ENCODE measurements around the gene IFNA4. TPM values are rescaled to one million over a fixed set of nuclear protein-coding genes. Genes with fewer than 3 reads are reported as not detected.
A peak's percentile ranks its signal among the peaks of the same experiment; 100 is the strongest.

The IFNA4 gene
- polyA plus RNA-seq, 1 donor, result not detected

DNA sequence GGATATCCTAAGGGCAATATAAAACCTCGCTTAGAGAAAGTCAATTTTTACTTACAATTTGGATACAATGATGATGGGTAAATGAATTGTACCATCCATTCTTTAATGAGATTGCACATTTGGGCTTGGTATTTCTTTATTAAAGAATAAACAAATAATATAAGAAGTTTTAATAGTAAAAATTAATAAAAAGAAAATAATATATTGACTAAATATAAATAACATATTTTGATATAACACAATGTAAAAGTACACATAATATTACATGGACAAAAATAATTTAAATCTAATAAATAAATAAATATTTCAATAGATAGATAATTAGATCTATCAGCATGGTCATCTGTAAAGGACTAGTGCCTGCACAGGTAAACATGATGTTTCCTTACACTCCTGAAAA lies 21.9 kb downstream of the IFNA4 start:
- DNase-seq, result no peak

DNA sequence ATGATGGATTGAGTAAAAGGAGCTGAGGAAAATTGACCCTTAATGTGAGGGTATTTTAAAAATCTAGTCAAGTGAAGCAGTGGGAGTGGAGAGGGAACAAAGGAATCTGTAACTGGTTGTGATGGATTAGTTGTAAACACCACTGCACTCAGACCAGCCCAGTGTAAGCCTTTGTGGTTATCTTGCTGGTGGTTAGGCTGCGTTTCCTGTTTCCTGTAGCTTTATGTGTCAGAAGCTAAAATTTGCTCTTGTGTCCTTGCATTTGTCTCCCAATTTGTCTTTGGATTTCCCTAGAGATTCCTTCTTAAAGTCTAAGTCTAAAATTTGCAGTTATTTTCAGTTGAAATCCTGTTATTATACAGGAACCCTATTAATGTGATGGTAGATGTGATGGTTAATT lies 27.2 kb downstream of the IFNA4 start:
- DNase-seq, result no peak

DNA sequence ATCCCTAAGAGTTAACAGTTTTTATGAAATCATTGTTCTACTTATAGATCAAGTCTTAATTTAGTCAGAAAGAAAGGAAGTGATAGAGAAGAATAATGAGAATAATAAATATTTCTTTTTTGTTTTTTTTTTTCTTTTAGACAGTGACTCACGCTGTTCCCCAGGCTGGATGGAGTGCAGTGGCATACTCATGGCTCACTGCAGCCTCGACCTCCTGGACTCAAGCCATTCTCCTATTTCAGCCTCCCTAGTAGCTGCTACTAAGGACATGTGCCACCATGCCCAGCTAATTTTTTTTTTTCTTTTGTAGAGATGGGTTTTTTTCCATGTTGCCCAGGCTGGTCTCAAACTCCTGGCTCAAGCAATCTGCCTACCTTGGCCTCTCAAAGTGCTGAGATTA lies 31.9 kb downstream of the IFNA4 start:
- DNase-seq, result no peak

DNA sequence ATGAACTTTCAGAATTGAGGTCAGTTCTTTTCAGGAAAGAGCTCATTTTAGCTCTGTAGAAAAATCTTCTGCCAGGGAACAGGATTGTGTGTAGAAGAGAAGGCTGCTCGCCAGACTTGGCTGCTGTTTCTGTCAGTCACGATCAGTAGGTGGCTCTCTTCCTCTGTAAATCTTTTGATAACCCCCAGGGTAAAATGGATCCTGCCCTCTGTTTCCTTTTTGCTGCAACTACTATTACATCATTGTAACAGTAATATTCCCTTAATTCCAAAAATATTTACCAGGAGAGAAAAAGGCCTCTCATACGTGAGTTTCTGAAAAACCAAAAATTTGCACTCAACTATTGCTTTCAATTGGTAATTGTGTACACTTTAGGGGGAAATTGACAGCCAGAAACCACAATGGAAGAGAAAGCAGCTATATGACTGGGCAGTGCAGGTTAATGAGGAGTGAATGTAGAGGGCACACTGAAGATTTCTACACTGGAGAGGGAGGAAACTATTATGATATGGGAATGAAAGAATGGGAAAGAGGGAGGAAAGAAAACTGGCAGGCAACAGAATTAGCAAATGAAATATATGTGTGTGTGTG lies 33.3 kb downstream of the IFNA4 start:
- DNase-seq, result peak; percentile 9

DNA sequence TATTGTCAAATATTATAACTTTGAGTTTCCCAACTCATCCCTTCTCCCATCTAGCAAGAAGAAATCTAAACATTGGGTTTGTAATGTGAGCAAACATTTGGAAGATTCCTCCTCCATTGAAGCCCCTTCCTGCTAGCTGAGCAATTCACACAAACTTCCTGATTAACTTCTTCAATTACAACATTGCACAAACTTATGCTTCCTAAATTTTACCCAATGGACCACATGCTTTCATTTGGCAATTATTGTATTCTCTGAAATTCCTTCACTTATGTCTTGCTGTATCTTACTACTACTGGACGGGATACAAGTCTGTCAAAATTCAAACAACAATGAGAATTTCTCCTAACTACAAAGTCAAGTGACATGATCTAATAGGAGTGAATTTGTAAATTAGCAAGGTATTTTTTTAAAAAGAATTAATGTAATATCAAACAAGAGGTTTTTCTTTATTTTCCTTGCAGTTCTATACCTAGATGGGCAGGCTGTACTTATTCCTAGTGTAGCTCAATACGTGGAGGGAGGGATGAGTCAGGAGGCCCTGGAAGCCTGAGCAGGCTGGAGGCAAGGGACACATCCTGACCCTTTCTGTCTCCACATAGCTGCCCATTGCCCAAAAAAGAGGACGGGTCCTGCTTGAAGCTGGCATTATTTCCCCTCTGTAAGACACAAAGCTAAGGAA lies 33.9 kb downstream of the IFNA4 start:
- no peak for DNase-seq

DNA sequence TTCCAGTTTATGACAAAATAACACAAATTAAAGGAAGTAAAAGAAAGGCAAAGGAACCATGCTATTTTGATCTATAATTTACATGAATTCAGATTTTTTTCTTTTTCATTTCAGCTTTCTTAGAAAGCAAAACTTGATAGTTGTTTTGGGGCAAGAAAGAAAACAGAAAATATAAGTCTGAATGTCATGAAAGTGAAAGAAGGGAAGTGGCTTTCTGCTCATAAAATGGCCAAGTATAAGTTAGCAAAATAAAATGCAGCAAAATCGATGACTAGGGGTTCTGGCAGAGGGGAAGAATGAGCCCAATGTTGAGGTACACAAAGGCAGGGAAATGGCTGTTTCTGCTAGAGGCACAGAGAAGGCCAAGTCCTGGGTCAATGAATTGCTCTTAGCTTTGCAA lies 42.8 kb downstream of the IFNA4 start:
- no peak for DNase-seq

DNA sequence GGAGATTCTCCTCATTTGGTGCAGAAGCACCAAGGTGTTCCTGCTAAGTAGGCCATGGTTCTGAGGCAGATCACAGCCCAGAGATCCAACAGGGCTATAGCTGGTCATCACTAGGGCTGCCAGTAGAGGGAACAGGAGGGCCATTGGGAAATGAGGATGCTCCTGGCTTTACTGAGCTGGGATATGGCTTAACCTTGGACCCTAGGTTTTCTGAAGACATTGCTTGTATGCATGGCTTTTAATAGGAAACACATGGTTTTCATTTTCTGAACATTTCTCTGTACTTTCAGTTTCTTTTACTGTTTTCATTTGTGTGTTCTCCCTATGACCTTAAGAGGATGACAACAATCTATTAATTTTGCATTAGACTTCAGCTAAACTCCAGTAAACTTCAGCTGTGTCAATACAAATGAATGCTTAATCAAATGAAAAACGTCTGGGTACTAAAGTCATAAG lies 45.9 kb downstream of the IFNA4 start, which contains the start of gene IFNW1:
Gene IFNW1 (minus strand): TSS at position 406 of the 456 bp plus-strand sequence. CDS start 262 bp downstream, at position 144.
- DNase-seq, result no peak

DNA sequence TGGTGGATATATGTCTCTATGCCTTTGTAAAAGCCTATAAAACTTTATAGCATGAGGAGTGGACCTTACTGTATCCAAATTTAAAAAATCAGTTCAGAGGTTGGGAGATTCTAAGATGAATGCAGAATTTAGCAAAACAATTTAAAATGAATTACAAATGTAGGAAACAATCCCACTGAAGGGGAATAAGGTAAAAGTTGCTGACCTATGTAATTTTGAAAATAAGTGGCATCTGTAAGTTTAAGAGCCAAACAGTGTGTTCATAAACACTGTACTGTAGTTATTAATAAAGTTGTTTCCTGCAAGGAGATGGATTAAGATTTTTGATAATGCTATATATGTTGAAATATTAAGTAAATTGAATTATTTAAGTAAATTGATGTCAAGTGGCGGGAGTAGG lies 50.4 kb downstream of the IFNA4 start:
- DNase-seq, result no peak

Other genes starting within 250 kb of the IFNA4 start
- gene HACD4, start 155.9 kb downstream of the IFNA4 start, polyA plus RNA-seq (ENCODE audit: insufficient read length), result 1.4 TPM
- not detected for gene IFNB1, start 109.6 kb downstream of the IFNA4 start, polyA plus RNA-seq (ENCODE audit: insufficient read length)
- gene IFNW1, start 45.8 kb downstream of the IFNA4 start, polyA plus RNA-seq (ENCODE audit: insufficient read length), result not detected
- gene IFNA21, start 20.9 kb downstream of the IFNA4 start, polyA plus RNA-seq (ENCODE audit: insufficient read length), result not detected
- not detected for gene IFNA7, start 14.6 kb upstream of the IFNA4 start, polyA plus RNA-seq (ENCODE audit: insufficient read length)
- not detected for gene IFNA10, start 19.6 kb upstream of the IFNA4 start, polyA plus RNA-seq (ENCODE audit: insufficient read length)
- gene IFNA16, start 29.7 kb upstream of the IFNA4 start, polyA plus RNA-seq (ENCODE audit: insufficient read length), result not detected
- not detected for gene IFNA17, start 40.6 kb upstream of the IFNA4 start, polyA plus RNA-seq (ENCODE audit: insufficient read length)
- gene IFNA14, start 52.4 kb upstream of the IFNA4 start, polyA plus RNA-seq (ENCODE audit: insufficient read length), result not detected
- not detected for gene IFNA5, start 117.7 kb upstream of the IFNA4 start, polyA plus RNA-seq (ENCODE audit: insufficient read length)
- 19.6 TPM for gene KLHL9, start 147.8 kb upstream of the IFNA4 start, polyA plus RNA-seq (ENCODE audit: insufficient read length)
- not detected for gene IFNA6, start 163.3 kb upstream of the IFNA4 start, polyA plus RNA-seq (ENCODE audit: insufficient read length)
- not detected for gene IFNA13, start 180.5 kb upstream of the IFNA4 start, polyA plus RNA-seq (ENCODE audit: insufficient read length)
- not detected for gene IFNA2, start 197.8 kb upstream of the IFNA4 start, polyA plus RNA-seq (ENCODE audit: insufficient read length)
- gene IFNA8, start 221.5 kb upstream of the IFNA4 start, polyA plus RNA-seq (ENCODE audit: insufficient read length), result not detected